ENCODE data around the gene ITIH2. TPM values are rescaled to one million over a fixed set of nuclear protein-coding genes. Genes with fewer than 3 reads are reported as not detected.
A peak's percentile ranks its signal among the peaks of the same experiment; 100 is the strongest.

Gene ITIH2
- total and polyA plus RNA-seq, 9 of the 15 experiments (the other 6 are each of a cell fraction or from before 2014, with no cell fraction given) = 0.66 TPM; not detected in 8

- TF ChIP-seq AFF4 (CRISPR knock-in tag; IDR thresholded peaks at IDR 0.05) = 0 out of 2 replicates have a peak, but pooled peaks have one; percentile 70
- TF ChIP-seq HDAC3 (IDR thresholded peaks at IDR 0.05; ENCODE audit: borderline replicate concordance, partially characterized antibody) = no peak
- TF ChIP-seq NEUROD1 (IDR thresholded peaks at IDR 0.05; ENCODE audit: borderline replicate concordance, low read depth, low read length, partially characterized antibody) = no peak
- no peak for TF ChIP-seq ZNF3 (CRISPR knock-in tag; IDR thresholded peaks at IDR 0.05)
- TF ChIP-seq TFAP4 (CRISPR knock-in tag; IDR thresholded peaks at IDR 0.05; ENCODE audit: borderline replicate concordance) = peak; percentile 100
- peak; percentile 89 for TF ChIP-seq ZHX1 (conservative IDR thresholded peaks at IDR 0.05; ENCODE audit: low read length)
- peak; percentile 60; the same call in 1 of the 2 replicates for TF ChIP-seq ZBTB1 (CRISPR knock-in tag; IDR thresholded peaks at IDR 0.05; ENCODE audit: borderline replicate concordance, low read depth)
- peak; percentile 56 for TF ChIP-seq VEZF1 (CRISPR knock-in tag; IDR thresholded peaks at IDR 0.05)
- TF ChIP-seq BRCA1 (IDR thresholded peaks at IDR 0.05) = no peak
- TF ChIP-seq BRCA1 (CRISPR knock-in tag; IDR thresholded peaks at IDR 0.05) = no peak
- TF ChIP-seq EHMT2 (IDR thresholded peaks at IDR 0.05) = no peak
- no peak for TF ChIP-seq ZNF639 (CRISPR knock-in tag; conservative IDR thresholded peaks at IDR 0.05 in 1 of 2, IDR thresholded peaks at IDR 0.05 in 1 of 2)
These were observed 84.9 kb downstream of the ITIH2 start, which contains the start of the genes ATP5F1C and KIN (continued) for GRCh38 chr10:7787857-7788638.

Data from K562 (cell line).